Neutrophil (primary cell): Measurements from ENCODE around the gene SPAG16.

Source experiments
- H3K27ac ChIP-seq: fragments of 200-600 bp; sonication (generic); 2 replicates; pipeline ENCODE4 v1.5.1; 2016; ENCODE audit warnings: mild to moderate bottlenecking, moderate library complexity
- H3K27me3 ChIP-seq: fragments of 200-600 bp; sonication (generic); 2 replicates; pipeline ENCODE4 v1.6.0; 2016; ENCODE audit warnings: mild to moderate bottlenecking
- H3K36me3 ChIP-seq: fragments of 200-600 bp; sonication (generic); 2 replicates; pipeline ENCODE4 v1.5.1; 2017
- H3K4me1 ChIP-seq, 2 experiments: fragments of 200-600 bp in 1 of 2; sonication (generic) in 1 of 2; 1 replicate in 1 of 2; 2 replicates in 1 of 2; pipeline versions ENCODE4 v1.5.1 to v1.6.1; 2013 to 2016; ENCODE audit warnings: low read depth in 1 of 2, low read length in 1 of 2, mild to moderate bottlenecking in 1 of 2, moderate library complexity in 1 of 2; ENCODE audit not compliant: control insufficient read depth in 1 of 2, insufficient read depth in 1 of 2
- H3K4me3 ChIP-seq, 2 experiments: fragments of 200-600 bp in 1 of 2; sonication (generic) in 1 of 2; 1 replicate in 1 of 2; 2 replicates in 1 of 2; pipeline ENCODE4 v1.5.1; 2013 to 2016; ENCODE audit warnings: low read depth in 1 of 2, low read length in 1 of 2, mild to moderate bottlenecking in 1 of 2, moderate library complexity in 1 of 2
- H3K9me3 ChIP-seq: fragments of 200-600 bp; sonication (generic); 2 replicates; pipeline ENCODE4 v1.5.1; 2016
- TF ChIP-seq, protein P1 (sequence below): fragments of 200-600 bp; sonication (generic); IDR thresholded peaks from 2 replicates; pipeline ENCODE4 v1.5.1; 2016; ENCODE audit warnings: antibody characterized with exemption

SPAG16 gene

GRCh38 chr2:213751446-213751845 lies 467.2 kb downstream of the SPAG16 start:
- Histone ChIP-seq H3K9me3 (no peaks in the 10 kb centered on the region), H3K27me3 (no peaks in the 10 kb centered on the region), H3K27ac (no peak overlapping the region)

GRCh38 chr2:213752575-213752974 lies 468.3 kb downstream of the SPAG16 start:
- H3K4me3 ChIP-seq: no peak overlapping the region

More at GRCh38 chr2:213751446-213751845, 467.2 kb downstream of the SPAG16 start:
- H3K4me3 ChIP-seq: no peak overlapping the region
- H3K4me1 ChIP-seq: no peaks in the 10 kb centered on the region
- TF ChIP-seq, protein P1, sequence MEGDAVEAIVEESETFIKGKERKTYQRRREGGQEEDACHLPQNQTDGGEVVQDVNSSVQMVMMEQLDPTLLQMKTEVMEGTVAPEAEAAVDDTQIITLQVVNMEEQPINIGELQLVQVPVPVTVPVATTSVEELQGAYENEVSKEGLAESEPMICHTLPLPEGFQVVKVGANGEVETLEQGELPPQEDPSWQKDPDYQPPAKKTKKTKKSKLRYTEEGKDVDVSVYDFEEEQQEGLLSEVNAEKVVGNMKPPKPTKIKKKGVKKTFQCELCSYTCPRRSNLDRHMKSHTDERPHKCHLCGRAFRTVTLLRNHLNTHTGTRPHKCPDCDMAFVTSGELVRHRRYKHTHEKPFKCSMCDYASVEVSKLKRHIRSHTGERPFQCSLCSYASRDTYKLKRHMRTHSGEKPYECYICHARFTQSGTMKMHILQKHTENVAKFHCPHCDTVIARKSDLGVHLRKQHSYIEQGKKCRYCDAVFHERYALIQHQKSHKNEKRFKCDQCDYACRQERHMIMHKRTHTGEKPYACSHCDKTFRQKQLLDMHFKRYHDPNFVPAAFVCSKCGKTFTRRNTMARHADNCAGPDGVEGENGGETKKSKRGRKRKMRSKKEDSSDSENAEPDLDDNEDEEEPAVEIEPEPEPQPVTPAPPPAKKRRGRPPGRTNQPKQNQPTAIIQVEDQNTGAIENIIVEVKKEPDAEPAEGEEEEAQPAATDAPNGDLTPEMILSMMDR: no peak
- no peaks in the 10 kb centered on the region for H3K36me3 ChIP-seq

GRCh38 chr2:213757525-213757924 lies 473.3 kb downstream of the SPAG16 start:
- no peaks in the 10 kb centered on the region for H3K4me1 ChIP-seq
- no peak overlapping the region for H3K4me3 ChIP-seq
- no peaks in the 10 kb centered on the region for H3K36me3 ChIP-seq
- H3K27ac ChIP-seq: no peak overlapping the region
- TF ChIP-seq, protein P1: no peak
- no peaks in the 10 kb centered on the region for H3K9me3 ChIP-seq
- no peaks in the 10 kb centered on the region for H3K27me3 ChIP-seq

More at GRCh38 chr2:213752575-213752974, 468.3 kb downstream of the SPAG16 start:
- Histone ChIP-seq H3K9me3 (no peaks in the 10 kb centered on the region), H3K4me1 (no peaks in the 10 kb centered on the region), H3K36me3 (no peaks in the 10 kb centered on the region), H3K27me3 (no peaks in the 10 kb centered on the region), H3K27ac (no peak overlapping the region)
- TF ChIP-seq, protein P1: no peak

GRCh38 chr2:213763354-213763753 lies 479.1 kb downstream of the SPAG16 start:
- Histone ChIP-seq H3K4me3 (no peak overlapping the region), H3K36me3 (no peaks in the 10 kb centered on the region), H3K27ac (no peak overlapping the region), H3K9me3 (no peaks in the 10 kb centered on the region), H3K27me3 (no peaks in the 10 kb centered on the region), H3K4me1 (no peaks in the 10 kb centered on the region)
- TF ChIP-seq, protein P1: no peak

- no peaks in the 10 kb centered on the region for H3K36me3 ChIP-seq
- TF ChIP-seq, protein P1: no peak
- H3K4me3 ChIP-seq: no peak overlapping the region
- H3K27ac ChIP-seq: no peak overlapping the region
- no peaks in the 10 kb centered on the region for H3K27me3 ChIP-seq
- H3K9me3 ChIP-seq: no peaks in the 10 kb centered on the region
- H3K4me1 ChIP-seq: no peaks in the 10 kb centered on the region
Observed at GRCh38 chr2:213763963-213764362, 479.7 kb downstream of the SPAG16 start.

- TF ChIP-seq, protein P1: no peak
- Histone ChIP-seq H3K4me1 (no peaks in the 10 kb centered on the region), H3K9me3 (no peaks in the 10 kb centered on the region), H3K27me3 (no peaks in the 10 kb centered on the region), H3K36me3 (no peaks in the 10 kb centered on the region), H3K4me3 (no peak overlapping the region), H3K27ac (no peak overlapping the region)
Observed at GRCh38 chr2:213764849-213765248, 480.6 kb downstream of the SPAG16 start.
